Stomach (tissue), 4 donors: ENCODE data around the gene GRIK1.

Experiments used
- EP300 ChIP-seq: sonication (generic); formaldehyde crosslinking; IDR thresholded peaks from one replicate; pipeline ENCODE4 v1.6.1; 2017; ENCODE audit warnings: antibody characterized with exemption
- POLR2A ChIP-seq, 4 donors: fragments of 450-650 bp; IDR thresholded peaks; one replicate each; pipeline ENCODE4 v1.6.1; 2016; ENCODE audit warnings: antibody characterized with exemption in 4 of 4, control low read depth in 2 of 4, mild to moderate bottlenecking in 1 of 4, moderate library complexity in 1 of 4
- POLR2AphosphoS5 ChIP-seq, 3 donors: sonication (generic); formaldehyde crosslinking; IDR thresholded peaks; one replicate each; pipeline ENCODE4 v1.6.1; 2016; ENCODE audit warnings: antibody characterized with exemption in 3 of 3
- TF ChIP-seq, protein P1 (sequence below), 7 experiments: fragments of 450-650 bp in 4 of 7; fragments of 200-600 bp in 3 of 7; sonication (generic) in 3 of 7; IDR thresholded peaks; one replicate each; pipeline ENCODE4 v1.5.1; 2016 to 2019; ENCODE audit warnings: antibody characterized with exemption in 7 of 7, control low read depth in 2 of 7, mild to moderate bottlenecking in 1 of 7

DNA sequence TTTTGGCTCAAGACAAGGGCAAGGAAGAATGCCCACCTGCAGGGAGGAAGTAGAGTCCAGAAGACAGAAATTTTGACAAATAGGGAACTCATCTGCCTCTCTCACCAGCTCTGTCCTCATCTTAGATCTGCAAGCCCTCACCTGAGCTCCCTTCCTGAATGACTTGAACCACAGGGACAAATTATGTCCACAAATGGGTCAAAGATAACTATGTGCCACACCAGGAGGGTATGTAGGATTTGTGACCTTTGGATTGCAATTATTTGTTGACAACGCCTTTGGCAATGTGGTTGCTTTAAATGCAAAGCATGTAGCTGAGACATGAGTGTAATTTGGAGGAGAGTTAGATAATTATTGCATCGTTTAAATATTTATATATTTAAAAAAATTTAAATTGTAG, 79.5 kb downstream of the GRIK1 start:
- TF ChIP-seq, protein P1, sequence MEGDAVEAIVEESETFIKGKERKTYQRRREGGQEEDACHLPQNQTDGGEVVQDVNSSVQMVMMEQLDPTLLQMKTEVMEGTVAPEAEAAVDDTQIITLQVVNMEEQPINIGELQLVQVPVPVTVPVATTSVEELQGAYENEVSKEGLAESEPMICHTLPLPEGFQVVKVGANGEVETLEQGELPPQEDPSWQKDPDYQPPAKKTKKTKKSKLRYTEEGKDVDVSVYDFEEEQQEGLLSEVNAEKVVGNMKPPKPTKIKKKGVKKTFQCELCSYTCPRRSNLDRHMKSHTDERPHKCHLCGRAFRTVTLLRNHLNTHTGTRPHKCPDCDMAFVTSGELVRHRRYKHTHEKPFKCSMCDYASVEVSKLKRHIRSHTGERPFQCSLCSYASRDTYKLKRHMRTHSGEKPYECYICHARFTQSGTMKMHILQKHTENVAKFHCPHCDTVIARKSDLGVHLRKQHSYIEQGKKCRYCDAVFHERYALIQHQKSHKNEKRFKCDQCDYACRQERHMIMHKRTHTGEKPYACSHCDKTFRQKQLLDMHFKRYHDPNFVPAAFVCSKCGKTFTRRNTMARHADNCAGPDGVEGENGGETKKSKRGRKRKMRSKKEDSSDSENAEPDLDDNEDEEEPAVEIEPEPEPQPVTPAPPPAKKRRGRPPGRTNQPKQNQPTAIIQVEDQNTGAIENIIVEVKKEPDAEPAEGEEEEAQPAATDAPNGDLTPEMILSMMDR (IDR thresholded peaks at IDR 0.05), result no peak
- TF ChIP-seq POLR2A (IDR thresholded peaks at IDR 0.05), result no peak
- no peak for TF ChIP-seq POLR2AphosphoS5 (IDR thresholded peaks at IDR 0.05)
- TF ChIP-seq EP300, result no peak
